DND-41 (cell line): ENCODE measurements around the gene SRL.

Source experiments
- EZH2 ChIP-seq: IDR thresholded peaks from 3 replicates; pipeline ENCODE4 v1.6.1; 2012; ENCODE audit warnings: borderline replicate concordance, low read depth, mild to moderate bottlenecking, moderate library complexity, low read length, inconsistent platforms; ENCODE audit not compliant: severe bottlenecking
- TF ChIP-seq, protein P1 (sequence below): IDR thresholded peaks from 2 replicates; pipeline ENCODE4 v1.5.1; 2012; ENCODE audit warnings: borderline replicate concordance, low read length, moderate library complexity, mild to moderate bottlenecking; ENCODE audit not compliant: poor library complexity, severe bottlenecking; ENCODE audit errors: extremely low read depth

DNA sequence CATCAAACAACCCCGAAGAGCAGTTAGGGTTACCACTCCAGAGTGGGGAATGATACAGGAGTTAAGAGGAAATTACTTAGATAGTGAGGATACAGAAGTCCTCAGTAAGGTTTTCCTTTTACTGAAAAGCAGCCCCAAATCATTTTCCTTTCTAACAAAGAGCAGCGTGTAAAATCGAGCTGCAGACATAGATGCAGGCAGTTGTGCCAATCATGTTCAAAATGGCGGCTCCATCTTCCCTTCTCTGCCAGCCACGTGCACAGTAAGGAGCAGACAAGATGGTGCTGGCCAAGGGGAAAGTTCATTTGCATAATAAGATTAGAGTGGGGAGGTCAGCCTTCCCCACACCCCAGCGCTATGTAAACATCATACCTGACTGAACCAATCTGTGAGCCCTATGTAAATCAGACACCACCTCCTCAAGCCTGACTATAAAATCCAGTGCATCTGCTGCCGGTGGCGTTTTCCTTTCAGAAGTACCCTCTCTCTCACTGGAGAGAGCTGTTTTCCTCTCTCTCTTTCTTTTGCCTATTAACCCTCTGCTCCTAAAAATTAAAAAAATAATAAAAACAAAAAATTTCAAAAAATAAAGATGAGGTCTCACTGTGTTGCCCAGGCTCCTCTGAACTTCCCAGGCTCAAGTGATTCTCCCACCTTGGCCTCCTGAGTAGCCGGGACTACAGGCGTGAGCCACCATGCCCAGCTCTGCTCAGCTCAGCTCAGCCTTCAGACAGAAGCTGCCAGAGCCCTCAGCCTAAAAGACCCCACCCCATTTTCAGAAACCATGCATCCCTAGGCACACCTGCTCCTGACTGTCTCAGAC, 2.6 kb upstream of the SRL start:
- TF ChIP-seq, protein P1, sequence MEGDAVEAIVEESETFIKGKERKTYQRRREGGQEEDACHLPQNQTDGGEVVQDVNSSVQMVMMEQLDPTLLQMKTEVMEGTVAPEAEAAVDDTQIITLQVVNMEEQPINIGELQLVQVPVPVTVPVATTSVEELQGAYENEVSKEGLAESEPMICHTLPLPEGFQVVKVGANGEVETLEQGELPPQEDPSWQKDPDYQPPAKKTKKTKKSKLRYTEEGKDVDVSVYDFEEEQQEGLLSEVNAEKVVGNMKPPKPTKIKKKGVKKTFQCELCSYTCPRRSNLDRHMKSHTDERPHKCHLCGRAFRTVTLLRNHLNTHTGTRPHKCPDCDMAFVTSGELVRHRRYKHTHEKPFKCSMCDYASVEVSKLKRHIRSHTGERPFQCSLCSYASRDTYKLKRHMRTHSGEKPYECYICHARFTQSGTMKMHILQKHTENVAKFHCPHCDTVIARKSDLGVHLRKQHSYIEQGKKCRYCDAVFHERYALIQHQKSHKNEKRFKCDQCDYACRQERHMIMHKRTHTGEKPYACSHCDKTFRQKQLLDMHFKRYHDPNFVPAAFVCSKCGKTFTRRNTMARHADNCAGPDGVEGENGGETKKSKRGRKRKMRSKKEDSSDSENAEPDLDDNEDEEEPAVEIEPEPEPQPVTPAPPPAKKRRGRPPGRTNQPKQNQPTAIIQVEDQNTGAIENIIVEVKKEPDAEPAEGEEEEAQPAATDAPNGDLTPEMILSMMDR: no peak
- TF ChIP-seq EZH2: no peak
